ENCODE results near the gene MS4A1. TPM values are rescaled to one million over a fixed set of nuclear protein-coding genes. Genes with fewer than 3 reads are reported as not detected.

The MS4A1 gene
- not detected in 2 replicates for total RNA-seq

GRCh38 chr11:60455531-60456042, at the start of gene MS4A1:
MS4A1 (plus strand) TSS chr11:60455847; CDS start chr11:60462375, 6,528 bp downstream.

GRCh38 chr11:60429272-60429671, 26.4 kb upstream of the MS4A1 start, which contains the start of gene MS4A5:
MS4A5 (plus strand) TSS chr11:60429572; CDS start chr11:60429675, 103 bp downstream.

GRCh38 chr11:60492488-60493009, 36.9 kb downstream of the MS4A1 start, which contains the start of gene MS4A12:
MS4A12 (plus strand) TSS chr11:60492778; CDS start chr11:60497319, 4,541 bp downstream.

GRCh38 chr11:60515144-60515855, 59.7 kb downstream of the MS4A1 start, which contains the start of gene MS4A13:
MS4A13 (plus strand) TSS chr11:60515392; CDS start chr11:60518084, 2,692 bp downstream.

Other genes with a start within 250 kb of the MS4A1 start
- gene MS4A4E, start 212.7 kb upstream of the MS4A1 start, total RNA-seq: not detected in 2 replicates
- not detected in 2 replicates for gene MS4A4A, start 175.2 kb upstream of the MS4A1 start, total RNA-seq
- not detected in 2 replicates for gene MS4A6E, start 128.6 kb upstream of the MS4A1 start, total RNA-seq
- not detected in 2 replicates for gene MS4A7, start 77.3 kb upstream of the MS4A1 start, total RNA-seq
- gene MS4A14, start 59.4 kb upstream of the MS4A1 start, total RNA-seq: not detected in 2 replicates
- gene MS4A5, start 26.3 kb upstream of the MS4A1 start, total RNA-seq: not detected in 2 replicates
- not detected in 2 replicates for gene MS4A12, start 36.9 kb downstream of the MS4A1 start, total RNA-seq
- gene MS4A13, start 59.5 kb downstream of the MS4A1 start, total RNA-seq: not detected in 2 replicates
- not detected in 2 replicates for gene MS4A8, start 243.8 kb downstream of the MS4A1 start, total RNA-seq